Stomach (tissue), 9 donors: Measurements from ENCODE around the gene COP1. TPM values are rescaled to one million over a fixed set of nuclear protein-coding genes. Genes with fewer than 3 reads are reported as not detected.

Experiments
- DNase-seq, 2 donors: peaks; one replicate each; pipeline versions ENCODE4 v3.0.0 to v3.0.0-alpha.2; 2013 to 2019
- H3K27ac ChIP-seq, 5 donors: fragments of 200-600 bp in 4 of 5; sonication (generic) in 4 of 5; one replicate each; pipeline ENCODE4 v1.5.1; 2013 to 2019; ENCODE audit warnings: mild to moderate bottlenecking in 1 of 5, moderate library complexity in 1 of 5
- H3K27me3 ChIP-seq, 3 donors: fragments of 200-600 bp; sonication (generic); one replicate each; pipeline ENCODE4 v1.5.1; 2017 to 2019; ENCODE audit warnings: mixed run types in 1 of 3
- H3K36me3 ChIP-seq, 4 donors: fragments of 200-600 bp; sonication (generic); 1 replicate in 3 of 4; 2 replicates in 1 of 4; pipeline ENCODE4 v1.5.1; 2016 to 2019
- H3K4me1 ChIP-seq, 4 donors: fragments of 200-600 bp; sonication (generic); one replicate each; pipeline ENCODE4 v1.5.1; 2016 to 2019
- H3K4me3 ChIP-seq, 4 donors: fragments of 200-600 bp; sonication (generic) in 3 of 4; one replicate each; pipeline ENCODE4 v1.5.1; 2016 to 2019; ENCODE audit warnings: mild to moderate bottlenecking in 1 of 4
- H3K9me3 ChIP-seq, 4 donors: fragments of 200-600 bp; sonication (generic); one replicate each; pipeline ENCODE4 v1.5.1; 2016 to 2019
- EP300 ChIP-seq: sonication (generic); formaldehyde crosslinking; IDR thresholded peaks from one replicate; pipeline ENCODE4 v1.6.1; 2017; ENCODE audit warnings: antibody characterized with exemption
- POLR2A ChIP-seq, 4 donors: fragments of 450-650 bp; IDR thresholded peaks; one replicate each; pipeline ENCODE4 v1.6.1; 2016; ENCODE audit warnings: antibody characterized with exemption in 4 of 4, control low read depth in 2 of 4, mild to moderate bottlenecking in 1 of 4, moderate library complexity in 1 of 4
- POLR2AphosphoS5 ChIP-seq, 3 donors: sonication (generic); formaldehyde crosslinking; IDR thresholded peaks; one replicate each; pipeline ENCODE4 v1.6.1; 2016; ENCODE audit warnings: antibody characterized with exemption in 3 of 3
- WGBS, 5 donors: extraction: QIAGEN DNeasy Blood & Tissue Kit in 3 of 5; methylation state at CpG; one replicate each; pipeline versions ENCODE4 v1.1.5 to v1.1.7; 2013 to 2018; 5-methylcytosine and 5-hydroxymethylcytosine counted together
- intact Hi-C: fragments of 100-400 bp; cut with DNase I; formaldehyde crosslinking; loops from one replicate; pipeline ENCODE4 v1.15.1; 2023; ENCODE audit warnings: low total_unique reads
- polyA plus RNA-seq, 3 donors: library from polyadenylated mRNA; stranded (reverse); fragments of 200-250 nt; gene quantifications; one replicate each; pipeline ENCODE4 v1.2.3, GENCODE V29; 2013
- total RNA-seq, 5 donors: library from RNA; depleted of rRNA; stranded (reverse); fragments of >200 nt; gene quantifications; one replicate each; pipeline versions ENCODE4 v1.1.0 to v1.2.3, GENCODE V29; 2014 to 2016
- TF ChIP-seq, protein P1 (sequence below), 7 experiments: fragments of 450-650 bp in 4 of 7; fragments of 200-600 bp in 3 of 7; sonication (generic) in 3 of 7; IDR thresholded peaks; one replicate each; pipeline ENCODE4 v1.5.1; 2016 to 2019; ENCODE audit warnings: antibody characterized with exemption in 7 of 7, control low read depth in 2 of 7, mild to moderate bottlenecking in 1 of 7
- donor health status: healthy with polysubstance abuse.
- donor health status: Bipolar disorder and iron deficiency.
- donor health status: healthy.

The COP1 gene
- total and polyA plus RNA-seq, 8 donors = 36.2 to 127 (median 55.1) TPM

DNA sequence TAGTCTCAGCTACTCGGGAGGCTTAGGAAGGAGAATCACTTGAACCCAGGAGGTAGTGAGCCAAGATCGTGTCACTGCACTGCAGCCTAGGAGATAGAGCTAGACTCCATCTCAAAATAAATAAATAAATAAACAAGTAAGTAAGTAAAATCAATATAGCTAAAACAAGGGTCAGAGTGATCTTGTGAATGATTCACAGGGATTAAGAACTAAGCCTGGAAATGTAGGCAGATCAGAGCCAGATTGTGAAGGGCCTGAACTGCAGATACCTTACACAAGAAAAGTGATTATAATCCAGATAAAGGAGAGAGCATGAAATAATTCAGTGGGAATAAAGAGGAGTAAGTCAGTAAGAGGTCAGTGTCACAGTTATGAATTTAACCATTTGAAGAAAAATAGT, 41.5 kb downstream of the COP1 start:
- 89 to 97% (median 94%) methylated on average over 2 of the region's 2 CpGs for WGBS, 5 donors
- peaks cover 0 to 4% (median 0%) of the 10 kb centered on the region in 4 donors for H3K4me1 ChIP-seq
- H3K36me3 ChIP-seq = peaks cover 0 to 44% (median 32%) of the 10 kb centered on the region in 4 donors
- H3K4me3 ChIP-seq = no peak overlapping the region
- no peaks in the 10 kb centered on the region for H3K27me3 ChIP-seq
- TF ChIP-seq EP300 (no peak), POLR2AphosphoS5 (IDR thresholded peaks at IDR 0.05) (no peak), POLR2A (IDR thresholded peaks at IDR 0.05) (no peak)
- TF ChIP-seq, protein P1, sequence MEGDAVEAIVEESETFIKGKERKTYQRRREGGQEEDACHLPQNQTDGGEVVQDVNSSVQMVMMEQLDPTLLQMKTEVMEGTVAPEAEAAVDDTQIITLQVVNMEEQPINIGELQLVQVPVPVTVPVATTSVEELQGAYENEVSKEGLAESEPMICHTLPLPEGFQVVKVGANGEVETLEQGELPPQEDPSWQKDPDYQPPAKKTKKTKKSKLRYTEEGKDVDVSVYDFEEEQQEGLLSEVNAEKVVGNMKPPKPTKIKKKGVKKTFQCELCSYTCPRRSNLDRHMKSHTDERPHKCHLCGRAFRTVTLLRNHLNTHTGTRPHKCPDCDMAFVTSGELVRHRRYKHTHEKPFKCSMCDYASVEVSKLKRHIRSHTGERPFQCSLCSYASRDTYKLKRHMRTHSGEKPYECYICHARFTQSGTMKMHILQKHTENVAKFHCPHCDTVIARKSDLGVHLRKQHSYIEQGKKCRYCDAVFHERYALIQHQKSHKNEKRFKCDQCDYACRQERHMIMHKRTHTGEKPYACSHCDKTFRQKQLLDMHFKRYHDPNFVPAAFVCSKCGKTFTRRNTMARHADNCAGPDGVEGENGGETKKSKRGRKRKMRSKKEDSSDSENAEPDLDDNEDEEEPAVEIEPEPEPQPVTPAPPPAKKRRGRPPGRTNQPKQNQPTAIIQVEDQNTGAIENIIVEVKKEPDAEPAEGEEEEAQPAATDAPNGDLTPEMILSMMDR (IDR thresholded peaks at IDR 0.05) = no peak
- no peak for DNase-seq
- no peaks in the 10 kb centered on the region for H3K9me3 ChIP-seq
- intact Hi-C loops = no loop called here
- no peak overlapping the region for H3K27ac ChIP-seq

DNA sequence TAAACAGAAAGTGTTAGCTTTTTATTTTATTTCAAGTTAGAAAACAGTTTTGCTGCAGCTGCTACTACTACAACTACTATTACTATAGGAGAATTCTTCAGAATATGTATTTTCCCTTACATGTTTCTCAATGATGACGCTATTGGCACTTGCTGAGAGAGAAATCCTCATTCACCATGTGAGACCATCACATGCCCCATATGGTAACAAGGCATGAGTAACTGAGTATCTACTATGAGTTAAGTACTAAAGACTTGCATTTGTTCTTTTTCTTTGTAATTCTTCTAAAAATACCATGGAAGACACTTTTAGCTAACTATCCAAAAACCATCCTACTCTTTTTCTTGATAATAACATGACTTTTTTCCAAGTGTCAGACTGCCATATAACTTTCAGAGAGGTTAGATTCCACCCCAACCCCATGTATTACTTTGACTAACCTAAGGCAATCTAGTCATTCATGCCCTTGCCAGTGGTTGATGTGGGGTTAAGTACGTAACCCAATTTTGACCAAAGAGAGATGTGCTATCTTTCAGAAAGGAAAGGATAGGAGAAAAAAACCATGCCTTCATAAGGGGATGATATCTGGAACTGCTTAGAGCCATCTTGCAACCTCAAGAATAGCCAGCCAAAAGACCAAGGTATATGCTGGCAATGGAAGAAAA, 42.9 kb downstream of the COP1 start:
- no peak for TF ChIP-seq EP300
- no peak for TF ChIP-seq POLR2A (IDR thresholded peaks at IDR 0.05)
- H3K27ac ChIP-seq = no peak overlapping the region
- intact Hi-C loops = no loop called here
- peaks cover 0 to 4% (median 0%) of the 10 kb centered on the region in 4 donors for H3K4me1 ChIP-seq
- 88 to 97% (median 93%) methylated on average over 2 of the region's 2 CpGs for WGBS, 5 donors
- H3K27me3 ChIP-seq = no peaks in the 10 kb centered on the region
- peaks cover 0 to 42% (median 35%) of the 10 kb centered on the region in 4 donors for H3K36me3 ChIP-seq
- no peak for DNase-seq
- no peaks in the 10 kb centered on the region for H3K9me3 ChIP-seq
- H3K4me3 ChIP-seq = no peak overlapping the region

DNA sequence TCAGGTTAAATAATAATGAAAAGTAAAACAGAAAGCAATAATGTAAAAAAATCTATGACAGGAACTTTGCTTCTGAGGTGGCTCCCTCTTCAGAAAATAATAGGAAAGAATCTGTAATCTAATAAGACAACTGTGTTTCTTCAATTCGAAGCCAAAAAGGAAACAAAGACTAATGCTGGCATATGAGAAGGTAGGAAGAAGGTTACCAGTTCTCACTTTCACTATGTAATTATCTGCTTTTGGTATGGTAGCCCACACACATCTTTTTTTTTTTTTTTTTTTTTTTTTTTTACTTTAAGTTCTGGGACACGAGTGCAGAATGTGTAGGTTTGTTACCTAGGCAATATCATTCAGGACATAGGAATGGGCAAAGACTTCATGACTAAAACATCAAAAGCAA, 47.1 kb downstream of the COP1 start:
- Histone ChIP-seq H3K27me3 (no peaks in the 10 kb centered on the region), H3K36me3 (peaks cover 0 to 71% (median 58%) of the 10 kb centered on the region in 4 donors), H3K27ac (no peak overlapping the region), H3K4me3 (no peak overlapping the region), H3K9me3 (peaks cover 0 to 21% (median 9%) of the 10 kb centered on the region in 4 donors), H3K4me1 (peaks cover 0 to 4% (median 0%) of the 10 kb centered on the region in 4 donors)
- WGBS, 5 donors = 49 to 86% (median 69%) methylated on average over 2 of the region's 2 CpGs
- intact Hi-C loops = no loop called here
- DNase-seq = no peak
- TF ChIP-seq POLR2AphosphoS5 (IDR thresholded peaks at IDR 0.05) (no peak), POLR2A (IDR thresholded peaks at IDR 0.05) (no peak), EP300 (no peak)
- TF ChIP-seq, protein P1 (IDR thresholded peaks at IDR 0.05) = no peak

DNA sequence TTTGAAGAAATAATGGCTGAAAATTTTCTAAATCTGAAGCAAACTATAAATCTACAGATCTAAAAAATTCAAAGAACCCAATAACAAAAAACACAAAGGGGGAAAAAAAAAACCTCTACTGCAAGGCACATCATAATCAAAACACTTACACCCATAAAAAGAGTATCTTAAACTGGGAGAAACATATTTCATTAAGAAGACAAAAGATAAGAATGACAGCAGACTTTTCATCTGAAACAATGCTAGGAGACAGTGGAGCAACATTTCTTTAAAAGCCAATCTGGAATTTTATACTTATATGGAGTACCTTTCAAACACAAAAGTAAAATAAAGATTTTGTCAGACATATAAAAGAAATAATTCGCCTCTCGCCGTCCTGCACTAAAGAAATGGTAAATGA, 49.1 kb downstream of the COP1 start:
- peaks cover 0 to 82% (median 73%) of the 10 kb centered on the region in 4 donors for H3K36me3 ChIP-seq
- H3K27me3 ChIP-seq = no peaks in the 10 kb centered on the region
- 97 to 99% (median 98%) methylated on average over 3 of the region's 3 CpGs for WGBS, 5 donors
- peaks cover 0 to 4% (median 0%) of the 10 kb centered on the region in 4 donors for H3K4me1 ChIP-seq
- intact Hi-C loops = no loop called here
- DNase-seq = no peak
- no peak for TF ChIP-seq POLR2AphosphoS5 (IDR thresholded peaks at IDR 0.05)
- no peak for TF ChIP-seq EP300
- TF ChIP-seq POLR2A (IDR thresholded peaks at IDR 0.05) = no peak
- TF ChIP-seq, protein P1 (IDR thresholded peaks at IDR 0.05) = no peak
- no peak overlapping the region for H3K27ac ChIP-seq
- H3K9me3 ChIP-seq = peaks cover 0 to 21% (median 9%) of the 10 kb centered on the region in 4 donors
- no peak overlapping the region for H3K4me3 ChIP-seq
